Parathyroid adenoma (tissue), 2 donors: ENCODE results near the gene CELSR3.

Experiments used
- H2AFZ ChIP-seq: fragments of 300-600 bp; sonication (generic); one replicate; pipeline ENCODE4 v1.7.0; 2017; ENCODE audit warnings: antibody characterized with exemption, mild to moderate bottlenecking
- H3K27ac ChIP-seq: fragments of 300-600 bp; sonication (generic); one replicate; pipeline ENCODE4 v1.7.0; 2017
- H3K27me3 ChIP-seq: fragments of 300-600 bp; sonication (generic); one replicate; pipeline ENCODE4 v1.7.0; 2017; ENCODE audit warnings: low read length; ENCODE audit not compliant: control insufficient read depth, insufficient read depth
- H3K36me3 ChIP-seq: fragments of 300-600 bp; sonication (generic); one replicate; pipeline ENCODE4 v1.7.0; 2017; ENCODE audit warnings: low read length; ENCODE audit not compliant: control insufficient read depth, insufficient read depth
- H3K4me1 ChIP-seq: fragments of 300-600 bp; sonication (generic); one replicate; pipeline ENCODE4 v1.7.0; 2017; ENCODE audit warnings: control low read depth
- H3K4me2 ChIP-seq: fragments of 300-600 bp; sonication (generic); one replicate; pipeline ENCODE4 v1.7.0; 2017; ENCODE audit warnings: low read length
- H3K4me3 ChIP-seq: fragments of 300-600 bp; sonication (generic); one replicate; pipeline ENCODE4 v1.7.0; 2017; ENCODE audit warnings: low read depth, low read length
- H3K79me2 ChIP-seq: fragments of 300-600 bp; sonication (generic); one replicate; pipeline ENCODE4 v1.7.0; 2017; ENCODE audit warnings: control low read depth
- H3K9ac ChIP-seq: fragments of 300-600 bp; sonication (generic); one replicate; pipeline ENCODE4 v1.7.0; 2017; ENCODE audit warnings: mild to moderate bottlenecking
- H3K9me3 ChIP-seq: fragments of 300-600 bp; sonication (generic); one replicate; pipeline ENCODE4 v1.7.0; 2017; ENCODE audit warnings: low read length; ENCODE audit not compliant: control insufficient read depth
- CTCF ChIP-seq: fragments of 300-600 bp; sonication (generic); IDR thresholded peaks from one replicate; pipeline ENCODE4 v1.7.0; 2017; ENCODE audit warnings: antibody characterized with exemption, mild to moderate bottlenecking
- donor health status: primary hyperparathyroidism.

The CELSR3 gene

DNA sequence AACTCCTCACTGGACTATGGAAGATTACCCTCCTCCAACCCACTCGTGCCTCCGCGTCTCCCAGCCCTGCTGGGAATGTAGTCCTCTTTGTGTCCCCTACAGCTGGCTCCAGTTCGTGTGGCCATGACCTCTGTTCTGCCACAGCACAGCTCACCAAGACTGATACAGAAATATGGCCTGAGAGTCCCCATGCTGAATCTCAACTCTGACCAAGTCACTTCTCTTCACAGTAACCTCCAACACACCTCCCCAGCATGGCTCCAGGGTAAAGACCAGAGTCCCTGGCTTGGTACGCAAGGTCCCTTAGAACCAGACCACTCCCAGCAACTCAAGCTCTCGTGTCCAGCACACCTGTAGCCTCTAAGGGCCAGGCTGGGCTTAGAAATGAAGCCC is 65.3 kb downstream of the CELSR3 start:
- peaks cover 7% of the 10 kb centered on the region for H3K4me1 ChIP-seq
- no peak for TF ChIP-seq CTCF

DNA sequence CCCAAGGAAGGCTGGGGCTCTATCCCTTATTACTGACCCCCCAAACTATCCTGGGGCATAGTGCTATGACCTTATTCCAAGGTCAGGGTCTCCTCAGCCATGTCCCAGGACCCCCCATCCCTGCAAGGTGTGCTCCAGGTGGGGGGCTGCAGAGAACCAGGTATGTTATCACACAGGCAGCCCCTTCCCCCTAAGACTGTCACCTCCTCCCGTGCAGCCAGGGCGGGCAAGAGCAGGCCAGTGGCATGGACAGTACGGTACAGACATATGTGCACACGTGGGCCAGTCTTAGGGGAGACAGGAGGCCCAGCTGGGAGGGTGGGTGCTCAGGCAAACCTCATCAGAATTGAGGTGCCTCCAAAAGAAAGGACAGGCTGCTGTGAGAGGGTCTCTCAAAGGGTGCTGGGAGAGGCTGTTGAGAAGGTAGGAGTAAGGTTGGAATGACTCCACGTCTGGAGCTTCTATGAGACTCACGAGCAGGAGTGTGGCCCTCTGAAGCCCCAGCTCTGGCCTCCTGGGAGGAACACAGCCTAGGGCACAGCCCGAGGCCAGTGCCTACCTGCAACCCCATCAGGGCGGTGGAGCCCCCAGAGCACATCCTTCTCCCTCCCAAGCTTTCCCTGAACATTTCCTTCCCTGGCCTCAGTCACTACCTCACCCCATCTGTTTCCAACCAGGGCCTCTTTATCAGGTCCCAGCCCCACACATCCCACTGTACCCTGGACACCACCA is 65.8 kb downstream of the CELSR3 start:
- H3K27me3 ChIP-seq: no peaks in the 10 kb centered on the region
- TF ChIP-seq CTCF: no peak
- H3K4me3 ChIP-seq: no peak overlapping the region
- no peak overlapping the region for H3K9ac ChIP-seq
- peaks cover 7% of the 10 kb centered on the region for H3K4me1 ChIP-seq
- H3K9me3 ChIP-seq: no peaks in the 10 kb centered on the region
- H3K36me3 ChIP-seq: no peaks in the 10 kb centered on the region
- H3K4me2 ChIP-seq: no peak overlapping the region
- no peaks in the 10 kb centered on the region for H3K79me2 ChIP-seq
- H2AFZ ChIP-seq: no peak overlapping the region
- no peak overlapping the region for H3K27ac ChIP-seq

More for the DNA sequence above, 65.3 kb downstream of the CELSR3 start:
- no peaks in the 10 kb centered on the region for H3K9me3 ChIP-seq
- no peaks in the 10 kb centered on the region for H3K79me2 ChIP-seq
- H3K27me3 ChIP-seq: no peaks in the 10 kb centered on the region
- H3K4me3 ChIP-seq: no peak overlapping the region
- H3K27ac ChIP-seq: no peak overlapping the region
- no peak overlapping the region for H2AFZ ChIP-seq
- no peaks in the 10 kb centered on the region for H3K36me3 ChIP-seq
- H3K9ac ChIP-seq: no peak overlapping the region
- no peak overlapping the region for H3K4me2 ChIP-seq

DNA sequence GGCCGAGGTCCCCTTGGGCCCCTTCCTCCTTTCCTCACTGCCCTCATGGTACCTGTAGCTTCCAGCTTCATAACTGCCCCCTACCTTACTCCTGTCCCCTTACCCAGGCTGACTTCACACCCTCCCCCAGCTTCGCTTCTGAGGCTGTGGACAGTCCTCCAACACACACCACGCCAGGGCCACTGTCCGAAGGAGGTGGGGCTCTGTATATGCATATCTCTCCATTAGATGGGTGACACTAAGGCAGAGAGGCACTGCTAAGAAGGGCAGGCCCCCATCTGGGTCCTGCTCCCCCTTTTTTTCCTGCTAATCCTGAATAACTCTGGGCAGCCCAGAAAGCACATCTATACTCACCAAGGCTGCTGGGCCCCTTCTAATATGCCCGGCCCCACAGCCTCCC is 66.5 kb downstream of the CELSR3 start:
- no peak overlapping the region for H3K4me2 ChIP-seq
- H3K79me2 ChIP-seq: no peaks in the 10 kb centered on the region
- no peak for TF ChIP-seq CTCF
- H3K9ac ChIP-seq: no peak overlapping the region
- H3K27ac ChIP-seq: no peak overlapping the region
- no peak overlapping the region for H2AFZ ChIP-seq
- peaks cover 7% of the 10 kb centered on the region for H3K4me1 ChIP-seq
- no peaks in the 10 kb centered on the region for H3K27me3 ChIP-seq
- H3K4me3 ChIP-seq: no peak overlapping the region
- no peaks in the 10 kb centered on the region for H3K9me3 ChIP-seq
- no peaks in the 10 kb centered on the region for H3K36me3 ChIP-seq

DNA sequence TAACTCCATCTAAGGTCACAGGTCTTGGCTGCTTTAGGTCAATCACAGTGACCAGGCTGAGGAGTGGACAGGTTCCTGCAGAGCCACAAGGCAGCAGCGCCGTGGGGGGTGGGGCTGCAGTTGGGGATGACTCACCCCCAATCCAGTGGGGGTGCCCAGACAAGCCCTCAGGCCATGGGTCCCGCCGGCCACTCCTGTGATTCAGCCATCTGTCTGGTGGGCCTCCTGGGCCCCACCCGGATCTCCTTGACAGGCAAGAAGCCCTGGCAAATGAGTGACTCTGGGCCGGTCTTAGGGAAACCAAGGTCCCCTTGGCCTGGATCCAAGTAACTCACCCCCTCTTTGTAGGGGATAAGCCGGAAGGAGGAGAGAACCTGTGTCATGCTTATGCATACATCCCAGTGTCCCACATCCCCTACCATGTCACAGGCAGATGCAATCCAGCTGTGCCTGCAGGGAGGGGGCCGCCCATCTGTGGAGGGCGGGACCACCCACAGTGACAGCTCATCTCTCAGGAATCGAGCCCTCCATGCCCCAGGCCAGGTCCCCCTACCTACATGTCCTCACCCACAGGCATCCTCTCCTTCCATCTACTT is 67.1 kb downstream of the CELSR3 start:
- Histone ChIP-seq H3K27me3 (no peaks in the 10 kb centered on the region), H3K9ac (no peak overlapping the region)

More for the DNA sequence above, 67.1 kb downstream of the CELSR3 start:
- H3K36me3 ChIP-seq: no peaks in the 10 kb centered on the region
- H3K4me1 ChIP-seq: peaks cover 7% of the 10 kb centered on the region
- no peak overlapping the region for H2AFZ ChIP-seq
- H3K4me2 ChIP-seq: no peak overlapping the region
- H3K9me3 ChIP-seq: no peaks in the 10 kb centered on the region
- H3K4me3 ChIP-seq: no peak overlapping the region
- TF ChIP-seq CTCF: no peak
- H3K27ac ChIP-seq: no peak overlapping the region
- no peaks in the 10 kb centered on the region for H3K79me2 ChIP-seq
